GOT3 (cell line): ENCODE data around the gene CHRM4.

Experiments
- DNase-seq: peaks from one replicate; lab custom pipeline; 2025; ENCODE audit warnings: mixed read lengths; lab: John Stamatoyannopoulos, UW

CHRM4 gene

DNA sequence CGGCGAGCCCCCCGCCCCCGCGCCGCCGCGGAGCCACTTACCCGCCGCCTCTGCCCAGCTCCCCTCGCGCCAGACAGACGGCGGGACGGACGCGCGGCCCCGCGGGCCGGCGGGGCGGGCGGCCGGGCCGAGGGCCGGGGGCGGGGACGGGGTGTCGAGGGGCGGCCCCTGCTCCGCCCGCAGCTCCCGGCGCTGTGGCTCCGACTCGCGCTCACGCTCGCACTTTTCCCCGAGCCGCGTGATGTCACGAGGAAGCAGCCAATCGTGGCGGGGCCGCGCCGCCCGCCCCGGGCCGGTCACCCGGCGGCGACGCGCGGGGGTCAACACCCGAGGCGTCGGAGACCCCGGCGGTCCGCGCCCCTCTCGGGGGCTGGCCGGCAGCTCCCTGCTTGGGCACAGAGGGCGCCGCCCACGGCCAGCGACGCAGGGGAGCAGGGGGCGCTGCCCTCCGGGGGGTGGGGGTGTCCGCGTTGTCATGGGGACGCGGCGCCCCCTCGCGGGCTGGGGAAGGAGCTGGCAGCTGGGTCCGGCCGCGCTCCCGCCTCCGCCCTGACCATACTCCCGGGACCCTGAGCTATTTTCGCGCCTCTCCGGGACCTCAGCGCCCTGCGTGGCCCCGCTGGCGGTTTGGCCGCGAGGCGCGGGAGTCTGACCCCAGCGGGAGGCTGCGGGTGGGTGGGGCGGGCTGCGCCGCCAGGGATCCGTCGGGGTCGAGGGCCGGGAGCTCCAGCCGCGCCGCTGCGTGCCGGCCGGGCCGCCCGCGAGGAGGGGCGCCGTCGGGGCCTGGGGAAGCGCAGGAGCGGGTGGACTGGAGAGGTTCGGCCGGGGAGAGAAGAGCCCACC, at the start of gene CHRM4:
CHRM4 (minus strand) TSS at position 199 of the 843 bp plus-strand sequence. CDS start 5,219 bp downstream, outside the sequence.
- DNase-seq: no peak

GRCh38 chr11:46438211-46438610, 46.6 kb upstream of the CHRM4 start:
- no peak for DNase-seq

GRCh38 chr11:46437122-46437689, 45.6 kb upstream of the CHRM4 start:
- DNase-seq: no peak

DNA sequence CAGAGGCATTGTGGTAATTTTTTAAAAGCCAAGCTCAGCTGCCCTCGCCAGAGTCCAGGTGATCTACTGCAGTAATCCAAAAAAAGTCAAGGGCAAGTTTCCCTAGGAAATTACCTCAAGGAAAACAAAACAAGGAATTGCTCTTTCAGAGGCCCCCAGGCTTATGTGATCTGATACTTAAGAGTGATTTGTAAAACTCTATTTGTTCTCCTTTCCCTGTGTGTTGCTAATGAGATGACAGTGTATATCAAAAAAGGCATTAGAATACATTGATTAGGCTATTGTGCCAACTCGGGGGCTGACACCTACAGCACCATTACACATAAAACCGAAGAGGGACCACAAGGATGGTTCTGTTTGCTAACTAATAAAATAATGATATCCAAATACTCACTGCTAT, 44.5 kb upstream of the CHRM4 start:
- DNase-seq: no peak

DNA sequence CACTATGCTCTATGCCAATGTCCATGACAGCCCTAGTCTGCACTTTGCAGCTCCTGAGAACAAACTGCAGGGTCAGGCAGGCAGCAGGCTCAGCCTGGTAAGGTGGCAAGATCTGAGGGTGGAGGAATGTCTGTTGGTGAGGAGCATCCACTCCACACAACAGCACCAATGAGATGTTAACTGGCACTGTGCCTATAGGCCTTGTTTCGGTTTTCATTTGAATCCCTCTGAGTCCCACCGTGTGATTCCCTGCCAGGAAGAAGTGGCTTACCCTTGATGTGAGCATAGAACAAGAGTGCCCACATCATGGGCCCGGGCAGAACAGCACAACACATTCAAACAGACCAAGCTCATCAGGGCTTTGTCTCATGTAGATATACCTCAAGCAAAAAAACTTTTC, 44.1 kb upstream of the CHRM4 start:
- DNase-seq: no peak

GRCh38 chr11:46431211-46431610, 39.6 kb upstream of the CHRM4 start:
- DNase-seq: no peak

DNA sequence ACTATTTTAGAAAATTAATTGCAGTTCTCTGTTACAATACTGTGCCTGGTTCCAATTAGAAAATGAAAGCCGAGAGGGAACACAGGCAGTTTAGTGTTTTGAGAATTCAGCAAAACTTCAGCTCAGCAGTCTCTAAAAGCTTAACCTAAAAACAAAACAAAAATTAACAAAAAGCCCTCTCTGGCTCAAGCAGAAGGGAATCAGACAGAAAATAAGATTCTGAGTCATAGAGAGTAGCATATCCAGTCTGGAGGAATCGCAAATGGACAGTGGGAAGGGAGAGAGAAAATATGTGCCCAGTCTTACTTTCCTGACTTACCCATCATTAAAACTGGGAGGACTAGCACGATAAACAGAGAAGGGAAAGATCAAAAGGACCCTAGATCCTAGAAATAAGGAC, 38.1 kb upstream of the CHRM4 start:
- DNase-seq: no peak

- DNase-seq: no peak
These were observed 35.8 kb upstream of the CHRM4 start for GRCh38 chr11:46427364-46427763.

- DNase-seq: no peak
These were observed 34.8 kb upstream of the CHRM4 start for GRCh38 chr11:46426233-46426991.

GRCh38 chr11:46422588-46422987, 31.0 kb upstream of the CHRM4 start:
- no peak for DNase-seq

DNA sequence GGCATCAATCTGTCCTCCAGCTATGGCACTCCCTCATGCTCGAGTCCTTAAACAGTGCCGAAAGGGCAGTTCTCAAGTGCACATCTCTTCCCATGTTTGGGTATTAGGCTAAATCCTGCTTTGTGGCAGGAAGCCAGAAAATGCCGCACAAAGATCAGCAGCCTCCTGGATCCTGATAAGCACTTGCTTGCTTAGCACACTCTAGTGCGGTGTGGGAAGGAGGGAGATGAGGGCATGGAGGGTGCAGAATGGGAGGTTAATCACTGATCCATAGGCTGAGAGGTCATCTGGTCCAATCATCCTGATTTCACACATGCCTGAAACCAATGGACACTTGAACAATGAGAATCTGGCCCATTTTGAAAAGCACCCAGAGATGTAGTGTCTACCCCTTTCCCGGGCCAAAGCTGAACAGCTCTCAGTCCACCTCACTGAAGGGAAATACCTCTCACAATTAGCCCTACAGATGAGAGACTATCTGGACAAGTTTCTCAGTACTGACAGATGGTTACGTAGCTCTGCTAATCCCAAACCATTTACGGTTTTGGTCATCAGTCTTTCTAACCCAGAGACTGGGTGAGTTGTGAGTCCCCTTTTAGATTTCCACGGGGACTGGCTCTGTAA, 29.8 kb upstream of the CHRM4 start:
- DNase-seq: no peak

DNA sequence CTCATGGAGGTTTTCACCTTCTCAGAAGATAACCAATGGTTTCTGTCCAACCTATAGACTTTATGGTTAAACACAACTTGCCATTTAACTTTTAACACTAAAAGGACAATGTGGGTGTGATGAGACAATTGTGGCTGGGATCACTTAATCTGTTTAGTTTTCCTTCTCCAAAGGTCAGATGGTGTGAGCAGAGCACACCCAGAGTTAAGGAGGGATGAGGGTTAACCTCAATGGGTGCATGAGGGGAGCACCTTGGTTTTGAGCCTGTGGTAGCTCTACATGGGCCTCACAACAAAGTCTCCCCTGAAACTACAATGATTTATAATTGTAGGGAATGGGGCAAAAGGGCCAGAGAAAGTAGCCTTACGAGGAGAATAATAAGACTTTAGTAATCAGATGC, 28.9 kb upstream of the CHRM4 start:
- DNase-seq: no peak

DNA sequence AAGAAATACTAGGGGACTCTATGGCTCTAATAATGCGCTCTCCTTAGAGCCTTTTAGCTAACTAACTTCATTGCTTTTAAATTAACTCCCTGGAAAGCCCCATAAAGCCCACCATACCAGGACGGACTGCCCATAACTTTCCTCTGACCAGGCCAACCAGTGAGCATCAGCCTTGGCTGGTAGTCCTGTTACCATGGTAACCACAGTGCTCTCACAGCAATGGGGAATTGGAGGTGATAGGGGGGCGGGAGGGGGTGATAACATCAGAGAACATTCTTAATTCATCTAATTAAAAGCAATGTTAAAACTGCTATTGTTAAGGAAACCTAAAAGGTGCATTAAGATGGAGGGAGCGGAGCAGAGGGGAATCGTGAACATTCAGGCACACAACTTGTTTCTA, 27.2 kb upstream of the CHRM4 start:
- no peak for DNase-seq

DNA sequence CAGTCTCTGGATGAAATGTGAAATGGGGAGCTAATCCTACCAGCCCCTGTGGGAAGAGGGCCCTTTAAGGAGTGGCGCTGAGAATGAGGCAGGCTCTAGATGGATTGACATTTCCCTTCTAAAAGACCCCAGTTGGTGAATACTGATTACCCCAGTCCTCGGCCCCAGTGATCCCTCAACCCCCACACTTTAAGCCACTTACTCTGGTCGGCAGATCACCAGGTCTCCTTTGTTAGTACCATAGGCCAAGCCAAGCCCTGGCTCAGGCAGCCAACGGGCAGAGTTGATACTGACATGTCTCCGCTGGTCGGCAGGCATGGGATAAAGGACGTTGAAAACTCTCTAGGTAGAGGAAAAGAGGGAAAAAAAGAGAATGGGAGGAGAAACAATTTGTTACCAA, 26.1 kb upstream of the CHRM4 start:
- DNase-seq: no peak

DNA sequence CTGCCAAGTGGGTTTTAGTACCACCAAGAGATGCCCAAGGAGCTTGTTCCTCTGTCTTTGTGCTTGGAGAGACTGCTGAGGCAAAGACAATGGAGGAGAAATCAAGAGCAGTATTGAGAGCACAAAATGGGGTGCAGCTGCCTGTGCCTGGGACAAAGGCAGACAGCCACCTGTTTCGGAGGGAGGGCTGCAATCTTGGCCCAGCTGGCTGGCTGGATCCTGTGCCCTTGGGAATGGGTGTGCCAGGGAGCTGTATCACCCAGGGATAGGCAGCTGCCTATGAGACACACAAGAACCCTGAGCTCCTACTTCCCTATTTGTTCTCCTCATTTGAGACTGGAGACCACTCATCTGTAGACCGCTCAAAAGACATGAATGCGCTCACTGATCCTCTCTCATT, 23.3 kb upstream of the CHRM4 start:
- DNase-seq: no peak

DNA sequence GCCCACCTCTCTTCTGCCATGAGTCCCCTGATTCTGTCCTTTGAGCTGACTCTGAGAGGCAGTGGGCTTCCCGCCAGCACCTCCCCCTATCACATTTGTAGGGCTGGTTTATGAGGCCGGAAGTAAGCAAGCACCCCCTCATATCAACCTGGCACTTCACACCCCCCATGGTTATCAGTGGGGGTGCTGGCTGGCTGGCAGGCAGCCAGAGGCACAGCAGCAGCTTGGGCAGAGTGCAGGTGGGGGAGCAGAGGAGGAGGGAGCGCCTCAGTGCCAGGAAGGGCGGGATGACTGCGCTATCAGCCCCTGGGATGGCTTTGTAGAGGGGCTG, 22.9 kb upstream of the CHRM4 start:
- no peak for DNase-seq

DNA sequence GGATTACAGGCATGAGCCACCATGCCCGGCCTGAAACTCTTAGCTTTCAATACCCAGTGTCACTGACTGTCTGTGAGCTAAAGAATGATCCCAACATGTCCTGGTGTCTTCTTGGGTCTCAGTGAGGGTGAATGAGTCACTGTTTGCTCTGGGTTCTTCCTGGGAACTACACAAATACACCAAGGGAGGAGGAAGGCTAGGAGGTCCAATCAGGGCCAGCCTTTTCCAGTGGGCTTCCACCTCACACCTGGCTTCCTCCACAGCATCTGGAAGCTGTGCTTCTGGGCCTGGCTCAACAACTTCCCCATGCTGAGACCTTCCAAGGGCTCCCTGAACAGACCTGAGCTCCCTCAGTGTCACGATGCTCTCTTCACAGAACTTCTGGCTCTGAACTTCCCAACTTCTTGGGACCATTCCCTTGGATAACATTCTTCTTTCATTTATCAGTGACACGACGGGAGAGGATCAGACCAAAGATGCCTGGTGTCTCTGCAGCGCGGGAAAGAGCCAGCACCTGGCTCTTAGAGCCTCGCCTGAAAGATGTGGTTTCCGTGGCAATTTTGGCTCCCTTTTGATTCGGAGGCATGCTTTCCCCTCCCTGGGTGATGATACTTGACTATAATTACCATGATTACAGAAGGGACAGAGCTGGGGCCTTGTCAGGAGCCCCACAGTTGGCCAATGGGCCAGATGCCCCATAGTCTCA, 22.3 kb upstream of the CHRM4 start:
- no peak for DNase-seq

GRCh38 chr11:46410021-46410420, 18.4 kb upstream of the CHRM4 start:
- DNase-seq: no peak

GRCh38 chr11:46408407-46408986, 16.9 kb upstream of the CHRM4 start:
- no peak for DNase-seq

DNA sequence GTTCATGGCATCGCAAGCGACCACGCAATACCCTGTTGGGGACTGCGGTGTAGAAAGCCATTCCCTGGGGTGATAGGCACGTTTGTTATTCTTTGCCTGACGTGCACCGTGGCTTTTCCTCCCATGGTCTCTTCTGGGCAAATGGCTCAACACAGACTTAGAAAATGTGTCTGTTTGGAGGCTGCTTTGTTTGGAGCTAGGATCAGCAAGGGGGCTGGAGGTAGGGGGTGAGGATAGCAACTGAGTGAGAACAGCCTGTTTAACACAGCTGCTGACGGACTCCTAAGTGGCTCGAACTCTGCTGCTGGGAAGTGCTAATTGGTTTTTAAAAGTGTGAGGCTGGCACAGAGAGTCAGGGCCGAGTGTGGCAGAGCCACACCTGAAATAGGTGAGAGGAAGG, 16.1 kb upstream of the CHRM4 start:
- DNase-seq: no peak

DNA sequence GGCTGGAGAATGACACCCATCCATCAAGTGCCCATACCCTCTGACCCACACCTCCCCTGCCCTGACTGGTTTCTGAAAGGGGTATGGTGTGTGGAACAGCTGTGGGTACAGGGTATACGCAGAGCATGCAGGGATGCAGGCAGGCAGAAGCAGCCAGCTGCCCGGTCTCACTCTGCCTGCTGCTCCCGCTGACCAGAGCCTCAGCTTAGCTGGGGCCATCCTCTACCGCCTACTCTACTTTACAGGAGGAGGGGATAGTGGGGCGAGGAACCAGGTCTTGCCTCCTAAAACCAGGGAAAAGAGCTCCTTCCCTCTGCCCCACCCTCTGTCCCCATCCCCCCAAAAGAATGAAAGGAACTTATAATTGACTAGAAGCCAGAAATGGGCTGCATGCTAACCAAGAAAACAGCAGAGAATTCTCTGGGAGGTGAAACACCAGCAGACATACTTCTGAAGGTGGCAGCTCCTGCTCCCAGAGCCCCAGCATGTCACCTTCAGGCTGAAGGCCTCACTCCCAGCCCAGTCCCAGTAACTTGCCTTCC, 13.0 kb upstream of the CHRM4 start:
- DNase-seq: no peak
